HG03354 (cell line): ENCODE data around the gene C14orf180.
"Not testable (repeated sequence)": the region's sequence is repeated elsewhere in the genome, so short reads cannot be mapped to it uniquely, and the experiment has no call there.

Source experiments
- ATAC-seq: cut with Tn5 transposase; IDR thresholded peaks from one replicate; pipeline ENCODE4 v1.9.1; 2021; ENCODE audit warnings: mild to moderate bottlenecking; ENCODE audit not compliant: unreplicated experiment, poor library complexity, severe bottlenecking

The C14orf180 gene

GRCh38 chr14:104636846-104637545, 57.4 kb downstream of the C14orf180 start:
- ATAC-seq, result not testable (repeated sequence)

GRCh38 chr14:104637546-104638003, 58.0 kb downstream of the C14orf180 start:
- no peak for ATAC-seq

- ATAC-seq, result no peak
Observed at GRCh38 chr14:104638190-104638589, 58.6 kb downstream of the C14orf180 start.

GRCh38 chr14:104638927-104639450, 59.4 kb downstream of the C14orf180 start:
- no peak for ATAC-seq

DNA sequence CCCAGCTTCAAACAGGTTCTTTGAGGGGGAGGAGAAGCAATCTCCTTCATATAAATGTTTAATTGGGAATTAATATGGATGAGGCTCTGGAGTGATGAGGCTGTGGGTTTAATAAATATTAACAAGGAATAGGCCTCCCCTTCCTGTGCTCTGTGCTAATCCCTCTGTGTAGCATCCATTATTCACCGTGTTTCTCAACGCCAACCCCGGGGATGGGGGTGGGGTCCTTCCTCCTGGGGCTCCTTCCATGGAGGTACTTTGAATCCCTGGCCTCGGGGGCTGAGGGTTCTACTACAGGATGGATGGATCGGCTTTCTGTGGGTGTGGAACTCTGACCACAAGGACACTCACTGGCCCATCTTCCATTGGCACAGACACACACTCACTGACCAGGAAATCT, 59.9 kb downstream of the C14orf180 start:
- no peak for ATAC-seq
